ENCODE results near the gene TBC1D24. TPM values are rescaled to one million over a fixed set of nuclear protein-coding genes. Genes with fewer than 3 reads are reported as not detected.
A peak's percentile ranks its signal among the peaks of the same experiment; 100 is the strongest.
"Not testable (repeated sequence)": the region's sequence is repeated elsewhere in the genome, so short reads cannot be mapped to it uniquely, and the experiment has no call there.

TBC1D24 gene
- total RNA-seq, 4 donors from 2014 or later, result 8.3 to 19.3 (median 11.6) TPM

- in situ Hi-C loops (cut with MboI; ENCODE audit: low pct_ligation_motif_present in 1 of 4, low pct_unique_long_range_greater_than_20kb in 1 of 4, low sequenced_read_pairs in 3 of 4) (loop anchor here in 2 of 4 donors (10.0 to 25.0 kb wide), 2 partner anchors 65 to 157 kb away; no protein-coding TSS in a partner anchor), intact Hi-C loops (cut with DNase I; ENCODE audit: low total_unique reads) (loop anchor here (5.0 kb wide), 1 partner anchor 88 kb away; the partner anchor contains the start of gene ABCA3)
- Histone ChIP-seq H3K9me3 (no peaks in the 10 kb centered on the region), H3K27ac (peak overlapping the region; percentile 74 to 79 (median 76)), H3K4me1 (peaks cover 4 to 20% (median 18%) of the 10 kb centered on the region in 4 donors), H3K27me3 (no peaks in the 10 kb centered on the region), H3K36me3 (no peaks in the 10 kb centered on the region), H3K4me3 (peak overlapping the region; percentile 53 to 93 (median 78))
- WGBS, 2 donors (ENCODE audit: low coverage in 1 of 2), result 4 to 9% methylated on average over 6 to 46 of the region's 46 CpGs
- DNase-seq, result no peak
- TF ChIP-seq EP300 (IDR thresholded peaks at IDR 0.05; ENCODE audit: low read depth) (no peak), CTCF (IDR thresholded peaks at IDR 0.05) (peak in 1 of 5 experiments; percentile 5)
Observed at GRCh38 chr16:2429771-2430663, 44.9 kb upstream of the TBC1D24 start.

GRCh38 chr16:2432286-2432685, 42.6 kb upstream of the TBC1D24 start:
- 97% methylated on average over 6 of the region's 6 CpGs; no CpG with 5 or more reads in 1 of the 2 donors for WGBS, 2 donors (ENCODE audit: low coverage in 1 of 2)
- intact Hi-C loops (cut with DNase I; ENCODE audit: low total_unique reads) (no loop called here), in situ Hi-C loops (cut with MboI; ENCODE audit: low pct_ligation_motif_present in 1 of 4, low pct_unique_long_range_greater_than_20kb in 1 of 4, low sequenced_read_pairs in 3 of 4) (loop anchor here in 2 of 4 donors (10.0 to 25.0 kb wide), 2 partner anchors 63 to 155 kb away; no protein-coding TSS in a partner anchor)
- TF ChIP-seq CTCF (IDR thresholded peaks at IDR 0.05), result no peak
- TF ChIP-seq POLR2A (IDR thresholded peaks at IDR 0.05), result no peak
- no peak for TF ChIP-seq EP300 (IDR thresholded peaks at IDR 0.05; ENCODE audit: low read depth)
- TF ChIP-seq POLR2AphosphoS5 (IDR thresholded peaks at IDR 0.05), result no peak
- Histone ChIP-seq H3K27me3 (no peaks in the 10 kb centered on the region), H3K27ac (no peak overlapping the region), H3K9me3 (no peaks in the 10 kb centered on the region), H3K4me1 (peaks cover 4 to 20% (median 18%) of the 10 kb centered on the region in 4 donors), H3K36me3 (no peaks in the 10 kb centered on the region), H3K4me3 (no peak overlapping the region)
- DNase-seq, result no peak

- no peak overlapping the region for H3K27ac ChIP-seq
- TF ChIP-seq EP300 (IDR thresholded peaks at IDR 0.05; ENCODE audit: low read depth) (no peak), POLR2AphosphoS5 (IDR thresholded peaks at IDR 0.05) (no peak), CTCF (IDR thresholded peaks at IDR 0.05) (no peak), POLR2A (IDR thresholded peaks at IDR 0.05) (no peak)
- WGBS, 2 donors (ENCODE audit: low coverage in 1 of 2), result 96 to 100% methylated on average over 2 to 15 of the region's 15 CpGs
- no peaks in the 10 kb centered on the region for H3K36me3 ChIP-seq
- DNase-seq, result no peak
- H3K27me3 ChIP-seq, result no peaks in the 10 kb centered on the region
- H3K4me1 ChIP-seq, result peaks cover 4 to 20% (median 18%) of the 10 kb centered on the region in 4 donors
- no peaks in the 10 kb centered on the region for H3K9me3 ChIP-seq
- in situ Hi-C loops (cut with MboI; ENCODE audit: low pct_ligation_motif_present in 1 of 4, low pct_unique_long_range_greater_than_20kb in 1 of 4, low sequenced_read_pairs in 3 of 4), result loop anchor here in 2 of 4 donors (10.0 to 25.0 kb wide), 2 partner anchors 62 to 154 kb away; no protein-coding TSS in a partner anchor
- intact Hi-C loops (cut with DNase I; ENCODE audit: low total_unique reads), result no loop called here
- H3K4me3 ChIP-seq, result no peak overlapping the region
Observed at GRCh38 chr16:2432801-2433505, 42.0 kb upstream of the TBC1D24 start.

DNA sequence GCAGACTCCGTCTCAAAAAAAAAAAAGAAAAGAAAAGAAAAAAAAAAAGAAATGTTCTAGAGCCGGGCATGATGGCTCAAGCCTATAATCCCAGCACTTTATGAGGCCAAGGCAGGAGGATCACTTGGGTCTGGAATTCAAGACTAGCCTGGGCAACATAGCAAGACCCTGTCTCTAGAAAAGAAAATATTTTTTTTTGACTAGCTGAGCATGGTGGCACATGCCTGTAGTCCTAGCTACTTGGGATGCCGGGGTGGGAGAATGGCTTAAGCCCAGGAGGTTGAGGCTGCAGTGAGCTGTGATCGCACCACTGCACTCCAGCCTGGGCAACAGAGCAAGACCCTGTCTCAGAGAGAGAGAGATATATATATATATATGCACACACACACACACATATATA, 39.7 kb upstream of the TBC1D24 start:
- DNase-seq; H3K9me3 ChIP-seq; H3K4me1 ChIP-seq; H3K4me3 ChIP-seq; H3K27ac ChIP-seq; intact Hi-C loops (cut with DNase I; ENCODE audit: low total_unique reads); H3K27me3 ChIP-seq; H3K36me3 ChIP-seq: not testable (repeated sequence)
- in situ Hi-C loops (cut with MboI; ENCODE audit: low pct_ligation_motif_present in 1 of 4, low pct_unique_long_range_greater_than_20kb in 1 of 4, low sequenced_read_pairs in 3 of 4), result loop anchor here in 2 of 4 donors (10.0 to 25.0 kb wide), 2 partner anchors 60 to 152 kb away; no protein-coding TSS in a partner anchor
- 93 to 100% methylated on average over 1 to 4 of the region's 4 CpGs for WGBS, 2 donors (ENCODE audit: low coverage in 1 of 2)
